Measurements from ENCODE around the gene PYGO1. TPM values are rescaled to one million over a fixed set of nuclear protein-coding genes. Genes with fewer than 3 reads are reported as not detected.

The PYGO1 gene
- total RNA-seq, 2 donors from 2014 or later, result 2.0 to 2.5 TPM

DNA sequence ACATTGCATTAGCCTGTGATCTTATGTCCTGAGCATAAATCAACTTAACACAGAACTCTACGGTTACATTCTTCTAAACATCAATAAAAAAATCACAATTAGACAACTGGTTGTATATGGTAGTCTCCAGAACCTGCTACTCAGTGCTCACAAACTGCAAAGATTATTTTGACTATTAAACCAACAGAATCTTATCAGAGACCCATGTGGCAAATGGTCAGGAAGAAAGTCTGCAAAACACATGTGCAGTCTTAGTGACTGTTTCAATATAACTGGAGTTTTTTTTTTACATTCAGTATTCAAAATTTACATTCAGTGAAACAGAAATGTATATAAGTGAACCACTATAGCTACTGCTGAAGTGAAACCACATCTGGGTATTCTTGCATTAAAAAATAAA is 27.3 kb upstream of the PYGO1 start:
- Histone ChIP-seq H3K9me3 (ENCODE audit: control insufficient read depth, low read length) (no peaks in the 10 kb centered on the region), H3K4me1 (ENCODE audit: control insufficient read depth, insufficient read depth, low read length) (peaks cover 17% of the 10 kb centered on the region), H3K9ac (ENCODE audit: extremely low read depth, low read length, poor library complexity, severe bottlenecking) (no peak overlapping the region), H3K27ac (ENCODE audit: low read depth, low read length) (no peak overlapping the region), H3K4me3 (ENCODE audit: low read length) (no peak overlapping the region), H3K36me3 (ENCODE audit: control insufficient read depth, insufficient read depth, low read length) (no peaks in the 10 kb centered on the region), H3K27me3 (ENCODE audit: control insufficient read depth, insufficient read depth, low read length, poor library complexity, severe bottlenecking) (peaks cover 5% of the 10 kb centered on the region)
- Mint-ChIP-seq H3K9me3 (no peaks in the 10 kb centered on the region), H3K4me1 (peaks cover 62% of the 10 kb centered on the region), H3K4me3 (no peak overlapping the region), H3K27ac (no peak overlapping the region), H3K27me3 (ENCODE audit: insufficient read depth) (no peaks in the 10 kb centered on the region), H3K36me3 (ENCODE audit: low read depth) (peaks cover 2% of the 10 kb centered on the region)
- TF ChIP-seq, protein P1, sequence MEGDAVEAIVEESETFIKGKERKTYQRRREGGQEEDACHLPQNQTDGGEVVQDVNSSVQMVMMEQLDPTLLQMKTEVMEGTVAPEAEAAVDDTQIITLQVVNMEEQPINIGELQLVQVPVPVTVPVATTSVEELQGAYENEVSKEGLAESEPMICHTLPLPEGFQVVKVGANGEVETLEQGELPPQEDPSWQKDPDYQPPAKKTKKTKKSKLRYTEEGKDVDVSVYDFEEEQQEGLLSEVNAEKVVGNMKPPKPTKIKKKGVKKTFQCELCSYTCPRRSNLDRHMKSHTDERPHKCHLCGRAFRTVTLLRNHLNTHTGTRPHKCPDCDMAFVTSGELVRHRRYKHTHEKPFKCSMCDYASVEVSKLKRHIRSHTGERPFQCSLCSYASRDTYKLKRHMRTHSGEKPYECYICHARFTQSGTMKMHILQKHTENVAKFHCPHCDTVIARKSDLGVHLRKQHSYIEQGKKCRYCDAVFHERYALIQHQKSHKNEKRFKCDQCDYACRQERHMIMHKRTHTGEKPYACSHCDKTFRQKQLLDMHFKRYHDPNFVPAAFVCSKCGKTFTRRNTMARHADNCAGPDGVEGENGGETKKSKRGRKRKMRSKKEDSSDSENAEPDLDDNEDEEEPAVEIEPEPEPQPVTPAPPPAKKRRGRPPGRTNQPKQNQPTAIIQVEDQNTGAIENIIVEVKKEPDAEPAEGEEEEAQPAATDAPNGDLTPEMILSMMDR (conservative IDR thresholded peaks at IDR 0.05), result no peak
- 93% methylated on average over 1 of the region's 1 CpG; no CpG with 5 or more reads in 1 of the 2 experiments for WGBS, 2 experiments (ENCODE audit: insufficient coverage in 1 of 2, insufficient read length in 1 of 2)
- DNase-seq, result no peak

DNA sequence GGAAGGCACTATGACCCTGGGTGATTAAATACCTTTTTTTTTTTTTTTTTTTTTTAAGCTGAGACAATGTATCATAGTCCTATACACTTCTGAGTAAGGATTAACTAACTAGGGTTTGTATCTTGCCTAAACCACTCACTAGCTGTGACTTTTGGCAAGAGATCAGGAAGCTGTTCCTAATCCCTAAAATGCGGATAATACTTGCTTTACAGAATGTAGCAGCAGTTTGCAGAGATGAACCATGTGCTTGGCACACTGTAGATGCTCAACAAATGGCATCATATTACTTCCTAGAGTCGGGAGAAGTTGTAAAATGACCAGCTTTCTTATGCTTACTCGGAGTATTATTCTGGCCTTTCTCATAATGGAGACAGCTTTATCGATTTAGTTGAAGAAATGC is 25.6 kb upstream of the PYGO1 start:
- Histone ChIP-seq H3K9ac (ENCODE audit: extremely low read depth, low read length, poor library complexity, severe bottlenecking) (no peak overlapping the region), H3K36me3 (ENCODE audit: control insufficient read depth, insufficient read depth, low read length) (no peaks in the 10 kb centered on the region), H3K4me3 (ENCODE audit: low read length) (no peak overlapping the region), H3K27ac (ENCODE audit: low read depth, low read length) (no peak overlapping the region), H3K9me3 (ENCODE audit: control insufficient read depth, low read length) (no peaks in the 10 kb centered on the region), H3K4me1 (ENCODE audit: control insufficient read depth, insufficient read depth, low read length) (peaks cover 4% of the 10 kb centered on the region), H3K27me3 (ENCODE audit: control insufficient read depth, insufficient read depth, low read length, poor library complexity, severe bottlenecking) (peaks cover 5% of the 10 kb centered on the region)
- peaks cover 45% of the 10 kb centered on the region for H3K4me1 Mint-ChIP-seq
- 89 to 93% methylated on average over 4 of the region's 4 CpGs for WGBS, 2 experiments (ENCODE audit: insufficient coverage in 1 of 2, insufficient read length in 1 of 2)
- TF ChIP-seq, protein P1 (conservative IDR thresholded peaks at IDR 0.05), result no peak
- no peak overlapping the region for H3K27ac Mint-ChIP-seq
- peaks cover 5% of the 10 kb centered on the region for H3K36me3 Mint-ChIP-seq (ENCODE audit: low read depth)
- no peaks in the 10 kb centered on the region for H3K9me3 Mint-ChIP-seq
- no peak for DNase-seq
- no peaks in the 10 kb centered on the region for H3K27me3 Mint-ChIP-seq (ENCODE audit: insufficient read depth)
- no peak overlapping the region for H3K4me3 Mint-ChIP-seq

DNA sequence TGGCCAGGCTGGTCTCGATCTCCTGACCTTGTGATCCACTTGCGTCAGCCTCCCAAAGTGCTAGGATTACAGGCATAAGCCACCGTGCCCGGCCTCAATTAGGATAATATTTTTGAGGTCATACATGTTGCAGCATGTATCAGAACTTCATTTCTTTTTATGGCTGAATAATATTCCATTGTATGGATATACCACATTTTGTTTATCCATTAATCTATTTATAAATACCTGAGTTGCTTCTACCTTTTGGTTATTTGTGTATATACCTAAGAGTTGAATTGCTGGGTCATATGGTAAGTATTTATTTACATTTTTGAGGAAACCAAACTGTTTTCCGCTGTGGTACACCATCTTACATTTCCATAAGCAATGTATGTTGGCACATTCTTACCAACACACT is 18.1 kb upstream of the PYGO1 start:
- DNase-seq, result no peak
- H3K27me3 ChIP-seq (ENCODE audit: control insufficient read depth, insufficient read depth, low read length, poor library complexity, severe bottlenecking), result no peaks in the 10 kb centered on the region
- no peak overlapping the region for H3K9ac ChIP-seq (ENCODE audit: extremely low read depth, low read length, poor library complexity, severe bottlenecking)

More for the DNA sequence above, 18.1 kb upstream of the PYGO1 start:
- Histone ChIP-seq H3K27ac (ENCODE audit: low read depth, low read length) (no peak overlapping the region), H3K4me1 (ENCODE audit: control insufficient read depth, insufficient read depth, low read length) (no peaks in the 10 kb centered on the region), H3K9me3 (ENCODE audit: control insufficient read depth, low read length) (peaks cover 9% of the 10 kb centered on the region), H3K4me3 (ENCODE audit: low read length) (no peak overlapping the region), H3K36me3 (ENCODE audit: control insufficient read depth, insufficient read depth, low read length) (no peaks in the 10 kb centered on the region)
- TF ChIP-seq, protein P1 (conservative IDR thresholded peaks at IDR 0.05), result no peak
- no peaks in the 10 kb centered on the region for H3K4me1 Mint-ChIP-seq
- WGBS, 2 experiments (ENCODE audit: insufficient coverage in 1 of 2, insufficient read length in 1 of 2), result 83 to 91% methylated on average over 1 to 4 of the region's 5 CpGs
- H3K4me3 Mint-ChIP-seq, result no peak overlapping the region
- peaks cover 5% of the 10 kb centered on the region for H3K36me3 Mint-ChIP-seq (ENCODE audit: low read depth)
- H3K27me3 Mint-ChIP-seq (ENCODE audit: insufficient read depth), result peaks cover 7% of the 10 kb centered on the region
- no peak overlapping the region for H3K27ac Mint-ChIP-seq
- H3K9me3 Mint-ChIP-seq, result peaks cover 17% of the 10 kb centered on the region

Data from endodermal cell (in vitro differentiated cells).